MG63 (cell line): ENCODE results near the gene ASB18. TPM values are rescaled to one million over a fixed set of nuclear protein-coding genes. Genes with fewer than 3 reads are reported as not detected.

ENCODE experiments used
- DNase-seq: peaks from one replicate; pipeline ENCODE4 v3.0.0-alpha.2; 2020
- H3K27me3 ChIP-seq: fragments of 250-450 bp; sonication (Bioruptor Pico); 2 replicates; pipeline ENCODE4 v1.5.1; 2020; ENCODE audit warnings: mild to moderate bottlenecking, moderate library complexity
- H3K36me3 ChIP-seq: fragments of 250-450 bp; sonication (Bioruptor Pico); 2 replicates; pipeline ENCODE4 v1.5.1; 2020; ENCODE audit warnings: mild to moderate bottlenecking, moderate library complexity
- H3K4me3 ChIP-seq: fragments of 250-450 bp; sonication (Bioruptor Pico); 2 replicates; pipeline ENCODE4 v1.5.1; 2020; ENCODE audit warnings: mild to moderate bottlenecking, moderate library complexity
- H3K9me3 ChIP-seq: fragments of 250-450 bp; sonication (Bioruptor Pico); 2 replicates; pipeline ENCODE4 v1.5.1; 2020; ENCODE audit warnings: mild to moderate bottlenecking, moderate library complexity
- total RNA-seq: library from RNA; depleted of rRNA; stranded (reverse); fragments of >200 nt; shearing (Covaris generic); gene quantifications from 2 replicates; pipeline ENCODE4 v1.2.3, GENCODE V29; 2014; ENCODE audit warnings: low replicate concordance; rRNA removed

ASB18 gene
- total RNA-seq, 1 experiment from 2014 or later: not detected

GRCh38 chr2:236157815-236158498 lies 106.2 kb downstream of the ASB18 start:
- H3K4me3 ChIP-seq: no peak overlapping the region
- no peaks in the 10 kb centered on the region for H3K36me3 ChIP-seq
- no peaks in the 10 kb centered on the region for H3K9me3 ChIP-seq
- no peak for DNase-seq
- no peaks in the 10 kb centered on the region for H3K27me3 ChIP-seq

- Histone ChIP-seq H3K4me3 (no peak overlapping the region), H3K9me3 (no peaks in the 10 kb centered on the region), H3K27me3 (no peaks in the 10 kb centered on the region), H3K36me3 (no peaks in the 10 kb centered on the region)
- DNase-seq: no peak
These were observed 106.8 kb downstream of the ASB18 start for GRCh38 chr2:236157366-236157765.

GRCh38 chr2:236156860-236157194 lies 107.4 kb downstream of the ASB18 start:
- H3K27me3 ChIP-seq: no peaks in the 10 kb centered on the region
- H3K4me3 ChIP-seq: no peak overlapping the region
- H3K9me3 ChIP-seq: no peaks in the 10 kb centered on the region
- no peak for DNase-seq
- H3K36me3 ChIP-seq: no peaks in the 10 kb centered on the region

GRCh38 chr2:236156095-236156859 lies 107.9 kb downstream of the ASB18 start:
- Histone ChIP-seq H3K27me3 (no peaks in the 10 kb centered on the region), H3K4me3 (no peak overlapping the region), H3K36me3 (no peaks in the 10 kb centered on the region), H3K9me3 (no peaks in the 10 kb centered on the region)
- no peak for DNase-seq

GRCh38 chr2:236155406-236155805 lies 108.8 kb downstream of the ASB18 start:
- DNase-seq: no peak
- H3K4me3 ChIP-seq: no peak overlapping the region
- no peaks in the 10 kb centered on the region for H3K36me3 ChIP-seq
- H3K27me3 ChIP-seq: no peaks in the 10 kb centered on the region
- H3K9me3 ChIP-seq: no peaks in the 10 kb centered on the region

- no peak for DNase-seq
- Histone ChIP-seq H3K9me3 (no peaks in the 10 kb centered on the region), H3K4me3 (no peak overlapping the region), H3K27me3 (no peaks in the 10 kb centered on the region), H3K36me3 (no peaks in the 10 kb centered on the region)
These were observed 117.8 kb downstream of the ASB18 start for GRCh38 chr2:236146436-236146835.

- no peaks in the 10 kb centered on the region for H3K36me3 ChIP-seq
- no peak for DNase-seq
- H3K4me3 ChIP-seq: no peak overlapping the region
- no peaks in the 10 kb centered on the region for H3K9me3 ChIP-seq
- no peaks in the 10 kb centered on the region for H3K27me3 ChIP-seq
These were observed 120.4 kb downstream of the ASB18 start for GRCh38 chr2:236143811-236144210.

Other genes with a start within 250 kb of the ASB18 start
- gene GBX2, start 96.0 kb downstream of the ASB18 start, total RNA-seq: 0.94 TPM in 1 of 2 replicates, not detected in the other